RWPE2 (cell line): ENCODE measurements around the gene CCDC69.

Experiments
- ATAC-seq: fragments of 200-7000 bp; cut with Tn5 transposase; 3 replicates; pipeline ENCODE4 v1.9.1; 2021; ENCODE audit warnings: low read depth
- DNase-seq: peaks from one replicate; pipeline ENCODE4 v3.0.0-alpha.2; 2020; ENCODE audit warnings: low spot score
- H3K27ac ChIP-seq: fragments of 450-650 bp; 2 replicates; pipeline ENCODE4 v1.5.1; 2017; ENCODE audit warnings: mild to moderate bottlenecking; ENCODE audit not compliant: poor library complexity, severe bottlenecking
- H3K27me3 ChIP-seq: fragments of 250-450 bp; sonication (Bioruptor Pico); 2 replicates; pipeline ENCODE4 v1.5.1; 2021; ENCODE audit warnings: mild to moderate bottlenecking, moderate library complexity; ENCODE audit not compliant: insufficient read depth, poor library complexity, severe bottlenecking
- H3K36me3 ChIP-seq: fragments of 250-450 bp; sonication (Bioruptor Pico); 2 replicates; pipeline ENCODE4 v1.5.1; 2020; ENCODE audit warnings: low read depth, mild to moderate bottlenecking, moderate library complexity
- H3K4me1 ChIP-seq: fragments of 250-450 bp; sonication (Bioruptor Pico); 2 replicates; pipeline ENCODE4 v1.5.1; 2021; ENCODE audit warnings: mild to moderate bottlenecking, moderate library complexity; ENCODE audit not compliant: insufficient read depth, poor library complexity, severe bottlenecking
- H3K4me3 ChIP-seq: fragments of 250-450 bp; sonication (Bioruptor Pico); 2 replicates; pipeline ENCODE4 v1.5.1; 2021; ENCODE audit warnings: mild to moderate bottlenecking, moderate library complexity; ENCODE audit not compliant: severe bottlenecking
- H3K9me3 ChIP-seq: fragments of 250-450 bp; sonication (Bioruptor Pico); 2 replicates; pipeline ENCODE4 v1.5.1; 2021; ENCODE audit warnings: mild to moderate bottlenecking, moderate library complexity; ENCODE audit not compliant: severe bottlenecking
- TF ChIP-seq, protein P1 (sequence below): fragments of 450-650 bp; IDR thresholded peaks from one replicate; pipeline ENCODE4 v1.5.1; 2017; ENCODE audit warnings: mild to moderate bottlenecking, moderate library complexity; ENCODE audit not compliant: poor library complexity, severe bottlenecking

Gene CCDC69

GRCh38 chr5:151252762-151253604 is 29.1 kb upstream of the CCDC69 start, which contains the start of gene GM2A:
TSS of gene GM2A (plus strand) at chr5:151253185. CDS start at chr5:151253217, 32 bp downstream.
- TF ChIP-seq, protein P1, sequence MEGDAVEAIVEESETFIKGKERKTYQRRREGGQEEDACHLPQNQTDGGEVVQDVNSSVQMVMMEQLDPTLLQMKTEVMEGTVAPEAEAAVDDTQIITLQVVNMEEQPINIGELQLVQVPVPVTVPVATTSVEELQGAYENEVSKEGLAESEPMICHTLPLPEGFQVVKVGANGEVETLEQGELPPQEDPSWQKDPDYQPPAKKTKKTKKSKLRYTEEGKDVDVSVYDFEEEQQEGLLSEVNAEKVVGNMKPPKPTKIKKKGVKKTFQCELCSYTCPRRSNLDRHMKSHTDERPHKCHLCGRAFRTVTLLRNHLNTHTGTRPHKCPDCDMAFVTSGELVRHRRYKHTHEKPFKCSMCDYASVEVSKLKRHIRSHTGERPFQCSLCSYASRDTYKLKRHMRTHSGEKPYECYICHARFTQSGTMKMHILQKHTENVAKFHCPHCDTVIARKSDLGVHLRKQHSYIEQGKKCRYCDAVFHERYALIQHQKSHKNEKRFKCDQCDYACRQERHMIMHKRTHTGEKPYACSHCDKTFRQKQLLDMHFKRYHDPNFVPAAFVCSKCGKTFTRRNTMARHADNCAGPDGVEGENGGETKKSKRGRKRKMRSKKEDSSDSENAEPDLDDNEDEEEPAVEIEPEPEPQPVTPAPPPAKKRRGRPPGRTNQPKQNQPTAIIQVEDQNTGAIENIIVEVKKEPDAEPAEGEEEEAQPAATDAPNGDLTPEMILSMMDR: no peak
- Histone ChIP-seq H3K9me3 (no peaks in the 10 kb centered on the region), H3K4me3 (peak within 1 kb of the TSS; percentile 64), H3K36me3 (no peaks in the 10 kb centered on the region; the same call in 1 of the 2 replicates), H3K4me1 (peaks cover 26% of the 10 kb centered on the region), H3K27ac (peak within 1 kb of the TSS; percentile 95), H3K27me3 (no peaks in the 10 kb centered on the region)
- DNase-seq: peak; percentile 100
- ATAC-seq: peak; percentile 88

GRCh38 chr5:151251621-151252020 is 27.7 kb upstream of the CCDC69 start:
- Histone ChIP-seq H3K36me3 (no peaks in the 10 kb centered on the region; the same call in 1 of the 2 replicates), H3K27me3 (no peaks in the 10 kb centered on the region), H3K27ac (no peak overlapping the region), H3K9me3 (no peaks in the 10 kb centered on the region), H3K4me3 (no peak overlapping the region), H3K4me1 (peaks cover 14% of the 10 kb centered on the region)
- no peak for DNase-seq
- TF ChIP-seq, protein P1: no peak
- ATAC-seq: no peak

DNA sequence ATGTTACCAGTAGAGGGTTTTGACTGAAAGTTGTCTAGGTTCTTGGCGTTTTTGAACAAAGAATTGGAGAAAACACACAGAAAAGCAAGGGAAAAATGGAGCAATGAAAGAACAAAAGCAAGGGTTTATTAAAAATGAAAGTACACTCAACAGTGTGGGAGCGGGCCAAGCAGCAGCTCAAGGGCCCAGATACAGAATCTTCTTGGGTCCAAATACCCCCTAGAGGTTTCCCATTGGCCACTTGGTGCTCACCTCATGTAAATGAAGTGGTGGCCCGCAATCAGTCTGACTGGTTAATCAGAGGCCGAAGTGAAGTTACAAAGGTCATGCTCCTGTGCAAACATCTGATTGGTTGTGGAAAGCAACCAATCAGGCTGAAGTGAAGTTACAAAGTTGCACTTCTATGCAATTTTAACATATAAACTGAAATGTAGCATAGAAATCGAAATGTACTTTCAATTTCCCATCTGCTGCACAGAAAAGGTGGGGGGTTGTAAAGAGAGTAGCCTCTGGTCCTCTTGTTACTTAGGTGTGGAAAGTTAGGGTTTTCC is 27.2 kb upstream of the CCDC69 start:
- no peaks in the 10 kb centered on the region for H3K27me3 ChIP-seq
- H3K9me3 ChIP-seq: no peaks in the 10 kb centered on the region
- H3K4me1 ChIP-seq: peaks cover 13% of the 10 kb centered on the region
- no peak for DNase-seq
- no peak for ATAC-seq
- no peak overlapping the region for H3K27ac ChIP-seq
- H3K36me3 ChIP-seq: no peaks in the 10 kb centered on the region; the same call in 1 of the 2 replicates
- TF ChIP-seq, protein P1: no peak
- no peak overlapping the region for H3K4me3 ChIP-seq

GRCh38 chr5:151250346-151251000 is 26.6 kb upstream of the CCDC69 start:
- H3K27ac ChIP-seq: no peak overlapping the region
- H3K36me3 ChIP-seq: no peaks in the 10 kb centered on the region; the same call in 1 of the 2 replicates
- TF ChIP-seq, protein P1: no peak
- no peak for ATAC-seq
- DNase-seq: no peak
- no peaks in the 10 kb centered on the region for H3K9me3 ChIP-seq
- no peaks in the 10 kb centered on the region for H3K27me3 ChIP-seq
- no peak overlapping the region for H3K4me3 ChIP-seq
- H3K4me1 ChIP-seq: peaks cover 13% of the 10 kb centered on the region
